Gastroesophageal sphincter (tissue), 3 donors: ENCODE measurements around the gene GZMM.

ENCODE experiments used
- EP300 ChIP-seq: sonication (generic); formaldehyde crosslinking; IDR thresholded peaks from one replicate; pipeline ENCODE4 v1.6.1; 2017; ENCODE audit warnings: antibody characterized with exemption, mild to moderate bottlenecking
- POLR2A ChIP-seq, 2 donors: fragments of 450-650 bp; IDR thresholded peaks; one replicate each; pipeline ENCODE4 v1.6.1; 2017; ENCODE audit warnings: antibody characterized with exemption in 2 of 2, mild to moderate bottlenecking in 2 of 2, moderate library complexity in 1 of 2
- POLR2AphosphoS5 ChIP-seq: sonication (generic); formaldehyde crosslinking; IDR thresholded peaks from one replicate; pipeline ENCODE4 v1.6.1; 2017; ENCODE audit warnings: antibody characterized with exemption
- TF ChIP-seq, protein P1 (sequence below), 4 experiments: fragments of 200-600 bp in 2 of 4; fragments of 450-650 bp in 2 of 4; sonication (generic) in 1 of 4; IDR thresholded peaks; one replicate each; pipeline ENCODE4 v1.5.1; 2017 to 2019; ENCODE audit warnings: antibody characterized with exemption in 4 of 4, mild to moderate bottlenecking in 2 of 4, moderate library complexity in 2 of 4

DNA sequence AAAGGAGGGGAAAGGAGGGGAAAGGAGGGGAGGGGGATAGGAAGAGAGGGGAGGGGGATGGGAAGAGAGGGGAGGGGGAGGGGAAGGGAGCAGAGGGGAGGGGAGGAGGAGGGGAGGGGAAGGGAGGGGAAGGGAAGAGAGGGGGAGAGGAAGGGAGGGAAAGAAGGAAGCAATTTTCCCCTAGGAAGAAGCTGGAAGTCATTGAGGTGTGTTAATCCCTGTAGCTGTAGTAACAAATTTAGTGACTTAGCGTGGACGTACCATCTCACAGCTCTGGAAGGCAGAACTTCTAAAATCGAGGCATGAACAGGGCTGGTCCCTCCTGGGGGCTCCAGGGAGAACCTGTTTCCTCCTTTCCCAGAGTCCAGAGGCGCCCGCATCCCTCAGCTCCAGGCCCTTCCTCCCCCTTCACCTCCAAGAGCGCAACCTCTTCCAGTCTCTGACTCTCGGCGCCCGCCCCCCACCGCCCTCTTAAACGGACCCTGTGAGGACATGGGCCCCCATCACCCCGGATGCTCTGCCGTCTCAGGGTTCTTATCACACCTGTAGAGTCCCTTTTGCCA, 17.9 kb upstream of the GZMM start:
- TF ChIP-seq, protein P1, sequence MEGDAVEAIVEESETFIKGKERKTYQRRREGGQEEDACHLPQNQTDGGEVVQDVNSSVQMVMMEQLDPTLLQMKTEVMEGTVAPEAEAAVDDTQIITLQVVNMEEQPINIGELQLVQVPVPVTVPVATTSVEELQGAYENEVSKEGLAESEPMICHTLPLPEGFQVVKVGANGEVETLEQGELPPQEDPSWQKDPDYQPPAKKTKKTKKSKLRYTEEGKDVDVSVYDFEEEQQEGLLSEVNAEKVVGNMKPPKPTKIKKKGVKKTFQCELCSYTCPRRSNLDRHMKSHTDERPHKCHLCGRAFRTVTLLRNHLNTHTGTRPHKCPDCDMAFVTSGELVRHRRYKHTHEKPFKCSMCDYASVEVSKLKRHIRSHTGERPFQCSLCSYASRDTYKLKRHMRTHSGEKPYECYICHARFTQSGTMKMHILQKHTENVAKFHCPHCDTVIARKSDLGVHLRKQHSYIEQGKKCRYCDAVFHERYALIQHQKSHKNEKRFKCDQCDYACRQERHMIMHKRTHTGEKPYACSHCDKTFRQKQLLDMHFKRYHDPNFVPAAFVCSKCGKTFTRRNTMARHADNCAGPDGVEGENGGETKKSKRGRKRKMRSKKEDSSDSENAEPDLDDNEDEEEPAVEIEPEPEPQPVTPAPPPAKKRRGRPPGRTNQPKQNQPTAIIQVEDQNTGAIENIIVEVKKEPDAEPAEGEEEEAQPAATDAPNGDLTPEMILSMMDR (IDR thresholded peaks at IDR 0.05), result no peak
- no peak for TF ChIP-seq POLR2A (IDR thresholded peaks at IDR 0.05)
- TF ChIP-seq EP300, result no peak
- no peak for TF ChIP-seq POLR2AphosphoS5
